SK-N-MC (cell line): ENCODE measurements around the gene ITPR3.

ENCODE experiments used
- DNase-seq: peaks from one replicate; pipeline ENCODE4 v3.0.0-alpha.2; 2011; ENCODE audit warnings: low read depth, low spot score
- H3K27ac ChIP-seq: fragments of 200-600 bp; sonication (generic); 2 replicates; pipeline ENCODE4 v1.5.1; 2016; ENCODE audit warnings: mixed run types
- H3K36me3 ChIP-seq: fragments of 200-600 bp; sonication (generic); 2 replicates; pipeline ENCODE4 v1.6.1; 2017; ENCODE audit warnings: antibody characterized with exemption, low read length, mixed read lengths; ENCODE audit not compliant: insufficient read depth
- H3K4me3 ChIP-seq: fragments of 200-600 bp; sonication (generic); 2 replicates; pipeline ENCODE4 v1.5.1; 2016
- H3K9ac ChIP-seq: fragments of 200-600 bp; sonication (generic); 2 replicates; pipeline ENCODE4 v1.8.0; 2017; ENCODE audit warnings: mixed run types, mixed read lengths; ENCODE audit not compliant: insufficient read length
- H3K9me3 ChIP-seq: fragments of 200-600 bp; sonication (generic); 2 replicates; pipeline ENCODE4 v1.6.1; 2017; ENCODE audit warnings: low read depth, mild to moderate bottlenecking, antibody characterized with exemption, low read length, moderate library complexity, mixed read lengths
- EZH2 ChIP-seq: fragments of 200-600 bp; sonication (generic); IDR thresholded peaks from one replicate; pipeline ENCODE4 v1.6.1; 2017; ENCODE audit warnings: antibody characterized with exemption
- FOXP2 ChIP-seq: optimal IDR thresholded peaks from 2 replicates; pipeline ENCODE3; 2011; ENCODE audit warnings: mild to moderate bottlenecking, moderate library complexity; ENCODE audit not compliant: insufficient read depth; ENCODE audit errors: extremely low read length, control extremely low read depth
- POLR2AphosphoS5 ChIP-seq: IDR thresholded peaks from 2 replicates; pipeline ENCODE4 v1.6.1; 2012; ENCODE audit warnings: mild to moderate bottlenecking, low read depth, low read length, borderline replicate concordance

Gene ITPR3

GRCh38 chr6:33704215-33705066, 83.3 kb downstream of the ITPR3 start:
- Histone ChIP-seq H3K36me3 (peaks cover 36% of the 10 kb centered on the region), H3K9ac (no peak overlapping the region), H3K27ac (no peak overlapping the region), H3K9me3 (no peaks in the 10 kb centered on the region), H3K4me3 (no peak overlapping the region)
- TF ChIP-seq EZH2 = no peak
- peak; percentile 13; the same call in 1 of the 2 replicates for TF ChIP-seq POLR2AphosphoS5
- DNase-seq = no peak

- no peak for DNase-seq
These were observed 84.3 kb downstream of the ITPR3 start for GRCh38 chr6:33705268-33705885.

GRCh38 chr6:33705955-33706725, 85.0 kb downstream of the ITPR3 start:
- H3K27ac ChIP-seq = no peak overlapping the region
- no peak overlapping the region for H3K4me3 ChIP-seq
- TF ChIP-seq POLR2AphosphoS5 = peak; percentile 22; the same call in 1 of the 2 replicates
- no peak for TF ChIP-seq EZH2
- DNase-seq = no peak
- no peaks in the 10 kb centered on the region for H3K9me3 ChIP-seq
- H3K9ac ChIP-seq = no peak overlapping the region
- H3K36me3 ChIP-seq = peaks cover 35% of the 10 kb centered on the region

More at GRCh38 chr6:33705268-33705885, 84.3 kb downstream of the ITPR3 start:
- Histone ChIP-seq H3K36me3 (peaks cover 36% of the 10 kb centered on the region), H3K27ac (no peak overlapping the region), H3K9me3 (no peaks in the 10 kb centered on the region), H3K9ac (no peak overlapping the region), H3K4me3 (no peak overlapping the region)
- TF ChIP-seq FOXP2 = no peak
- no peak for TF ChIP-seq POLR2AphosphoS5
- no peak for TF ChIP-seq EZH2

- no peak for DNase-seq
- Histone ChIP-seq H3K9ac (no peak overlapping the region), H3K9me3 (no peaks in the 10 kb centered on the region), H3K27ac (no peak overlapping the region), H3K36me3 (peaks cover 35% of the 10 kb centered on the region), H3K4me3 (no peak overlapping the region)
- TF ChIP-seq POLR2AphosphoS5 = peak; percentile 31; the same call in 1 of the 2 replicates
- no peak for TF ChIP-seq FOXP2
- no peak for TF ChIP-seq EZH2
These were observed 86.6 kb downstream of the ITPR3 start for GRCh38 chr6:33707771-33708170.

- H3K27ac ChIP-seq = no peak overlapping the region
- no peak overlapping the region for H3K4me3 ChIP-seq
- H3K36me3 ChIP-seq = peaks cover 34% of the 10 kb centered on the region
- TF ChIP-seq POLR2AphosphoS5 = 0 out of 2 replicates have a peak, but pooled peaks have one; percentile 5
- no peak for TF ChIP-seq FOXP2
- TF ChIP-seq EZH2 = no peak
- H3K9ac ChIP-seq = no peak overlapping the region
- H3K9me3 ChIP-seq = no peaks in the 10 kb centered on the region
- DNase-seq = no peak
These were observed 87.5 kb downstream of the ITPR3 start for GRCh38 chr6:33708516-33709204.

- DNase-seq = no peak
- H3K27ac ChIP-seq = no peak overlapping the region
- peaks cover 32% of the 10 kb centered on the region for H3K36me3 ChIP-seq
- 0 out of 2 replicates have a peak overlapping the region, but pooled peaks have one; percentile 82 for H3K4me3 ChIP-seq
- no peaks in the 10 kb centered on the region for H3K9me3 ChIP-seq
- TF ChIP-seq POLR2AphosphoS5 (no peak; the same call in 1 of the 2 replicates), FOXP2 (no peak), EZH2 (no peak)
- peak overlapping the region; percentile 96 for H3K9ac ChIP-seq
These were observed 88.6 kb downstream of the ITPR3 start for GRCh38 chr6:33709605-33710295.

GRCh38 chr6:33710296-33711121, 89.4 kb downstream of the ITPR3 start:
- TF ChIP-seq FOXP2 (no peak), POLR2AphosphoS5 (no peak), EZH2 (no peak)
- Histone ChIP-seq H3K9me3 (no peaks in the 10 kb centered on the region), H3K36me3 (peaks cover 32% of the 10 kb centered on the region), H3K27ac (0 out of 2 replicates have a peak overlapping the region, but pooled peaks have one; percentile 94), H3K4me3 (peak overlapping the region; percentile 82), H3K9ac (peak overlapping the region; percentile 96)
- DNase-seq = no peak
